Gastroesophageal sphincter (tissue), 4 donors: ENCODE results near the gene TYRO3. TPM values are rescaled to one million over a fixed set of nuclear protein-coding genes. Genes with fewer than 3 reads are reported as not detected.
A peak's percentile ranks its signal among the peaks of the same experiment; 100 is the strongest.

ENCODE experiments used
- ATAC-seq: fragments of 150-250 bp; one replicate; pipeline ENCODE4 v1.9.1; 2016; ENCODE audit warnings: mild to moderate bottlenecking, moderate library complexity
- H3K27ac ChIP-seq, 4 donors: fragments of 200-600 bp; sonication (generic) in 3 of 4; 1 replicate in 3 of 4; 2 replicates in 1 of 4; pipeline ENCODE4 v1.5.1; 2016 to 2019
- H3K27me3 ChIP-seq: fragments of 200-600 bp; sonication (generic); one replicate; pipeline ENCODE4 v1.5.1; 2019
- H3K36me3 ChIP-seq, 2 donors: fragments of 200-600 bp; sonication (generic); one replicate each; pipeline ENCODE4 v1.5.1; 2019; ENCODE audit warnings: control low read depth in 1 of 2
- H3K4me1 ChIP-seq, 3 donors: fragments of 200-600 bp; sonication (generic); 1 replicate in 2 of 3; 2 replicates in 1 of 3; pipeline ENCODE4 v1.5.1; 2016 to 2019; ENCODE audit warnings: control low read depth in 2 of 3
- H3K4me3 ChIP-seq, 2 donors: fragments of 200-600 bp; sonication (generic); one replicate each; pipeline ENCODE4 v1.5.1; 2019; ENCODE audit warnings: mild to moderate bottlenecking in 1 of 2, moderate library complexity in 1 of 2
- H3K9me3 ChIP-seq, 3 donors: fragments of 200-600 bp; sonication (generic); one replicate each; pipeline ENCODE4 v1.5.1; 2017 to 2019; ENCODE audit warnings: control low read depth in 2 of 3
- CTCF ChIP-seq, 4 experiments: fragments of 200-600 bp in 2 of 4; fragments of 450-650 bp in 2 of 4; sonication (generic) in 1 of 4; IDR thresholded peaks; one replicate each; pipeline ENCODE4 v1.5.1; 2017 to 2019; ENCODE audit warnings: antibody characterized with exemption in 4 of 4, mild to moderate bottlenecking in 2 of 4, moderate library complexity in 2 of 4
- EP300 ChIP-seq: sonication (generic); formaldehyde crosslinking; IDR thresholded peaks from one replicate; pipeline ENCODE4 v1.6.1; 2017; ENCODE audit warnings: antibody characterized with exemption, mild to moderate bottlenecking
- POLR2A ChIP-seq, 2 donors: fragments of 450-650 bp; IDR thresholded peaks; one replicate each; pipeline ENCODE4 v1.6.1; 2017; ENCODE audit warnings: antibody characterized with exemption in 2 of 2, mild to moderate bottlenecking in 2 of 2, moderate library complexity in 1 of 2
- POLR2AphosphoS5 ChIP-seq: sonication (generic); formaldehyde crosslinking; IDR thresholded peaks from one replicate; pipeline ENCODE4 v1.6.1; 2017; ENCODE audit warnings: antibody characterized with exemption
- WGBS, 2 donors: methylation state at CpG; one replicate each; pipeline ENCODE4 v1.1.5; 2018; ENCODE audit warnings: low coverage in 1 of 2; 5-methylcytosine and 5-hydroxymethylcytosine counted together
- total RNA-seq, 4 donors: library from RNA; depleted of rRNA; stranded (reverse); fragments of >200 nt; gene quantifications; one replicate each; pipeline ENCODE4 v1.1.0, GENCODE V29; 2016

Gene TYRO3
- total RNA-seq, 4 donors from 2014 or later: 3.1 to 9.5 (median 8.4) TPM

GRCh38 chr15:41512512-41512939 lies 46.5 kb upstream of the TYRO3 start:
- H3K4me1 ChIP-seq: peaks cover 0 to 31% (median 26%) of the 10 kb centered on the region in 3 donors
- peak overlapping the region in 1 of 2 donors; percentile 45 for H3K4me3 ChIP-seq
- no peaks in the 10 kb centered on the region for H3K9me3 ChIP-seq
- no peak for TF ChIP-seq CTCF (IDR thresholded peaks at IDR 0.05)
- TF ChIP-seq POLR2AphosphoS5: no peak
- no peak for TF ChIP-seq POLR2A (IDR thresholded peaks at IDR 0.05)
- TF ChIP-seq EP300: no peak
- H3K36me3 ChIP-seq: peaks cover 0 to 7% of the 10 kb centered on the region in 2 donors
- no peak for ATAC-seq
- H3K27me3 ChIP-seq: peaks cover 47% of the 10 kb centered on the region
- 12% methylated on average over 3 of the region's 33 CpGs; no CpG with 5 or more reads in 1 of the 2 donors for WGBS, 2 donors
- no peak overlapping the region for H3K27ac ChIP-seq

DNA sequence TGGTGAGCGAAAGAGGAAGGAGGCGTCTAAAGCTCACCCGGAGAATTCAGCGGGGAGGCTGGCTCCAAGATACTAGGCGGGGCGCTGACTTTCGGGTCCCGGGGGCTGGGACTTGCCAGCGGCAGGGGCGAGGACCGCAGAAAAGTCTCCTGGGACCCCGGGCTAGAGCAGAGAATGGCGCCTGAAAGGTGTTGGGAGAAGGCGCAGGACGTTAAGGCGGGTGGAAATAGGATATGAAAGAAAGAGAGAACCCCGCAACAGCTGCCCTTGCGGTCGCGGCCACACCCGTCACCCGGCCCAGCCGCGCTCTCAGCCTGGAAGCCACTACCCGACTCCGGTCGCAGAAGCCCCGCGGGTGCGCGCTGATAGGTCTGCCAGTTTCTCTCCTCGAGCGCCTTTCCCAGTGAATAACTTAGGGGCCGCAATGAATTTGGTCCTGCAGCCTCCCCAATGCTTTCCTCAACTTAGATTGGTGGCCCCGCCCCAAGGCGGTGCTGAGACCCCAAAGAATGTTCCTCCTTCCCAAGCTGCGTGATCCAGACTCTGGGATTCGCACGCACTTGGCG lies 46.0 kb upstream of the TYRO3 start:
- H3K4me3 ChIP-seq: peak overlapping the region in 1 of 2 donors; percentile 45
- no peak for TF ChIP-seq POLR2A (IDR thresholded peaks at IDR 0.05)
- no peak for TF ChIP-seq POLR2AphosphoS5
- no peak for TF ChIP-seq EP300
- no peak for TF ChIP-seq CTCF (IDR thresholded peaks at IDR 0.05)
- H3K36me3 ChIP-seq: peaks cover 0 to 12% of the 10 kb centered on the region in 2 donors
- peaks cover 0 to 31% (median 26%) of the 10 kb centered on the region in 3 donors for H3K4me1 ChIP-seq
- peak; percentile 20 for ATAC-seq
- H3K9me3 ChIP-seq: no peaks in the 10 kb centered on the region
- no peak overlapping the region for H3K27ac ChIP-seq
- H3K27me3 ChIP-seq: peaks cover 47% of the 10 kb centered on the region
- WGBS, 2 donors: 1% methylated on average over 21 to 26 of the region's 40 CpGs

DNA sequence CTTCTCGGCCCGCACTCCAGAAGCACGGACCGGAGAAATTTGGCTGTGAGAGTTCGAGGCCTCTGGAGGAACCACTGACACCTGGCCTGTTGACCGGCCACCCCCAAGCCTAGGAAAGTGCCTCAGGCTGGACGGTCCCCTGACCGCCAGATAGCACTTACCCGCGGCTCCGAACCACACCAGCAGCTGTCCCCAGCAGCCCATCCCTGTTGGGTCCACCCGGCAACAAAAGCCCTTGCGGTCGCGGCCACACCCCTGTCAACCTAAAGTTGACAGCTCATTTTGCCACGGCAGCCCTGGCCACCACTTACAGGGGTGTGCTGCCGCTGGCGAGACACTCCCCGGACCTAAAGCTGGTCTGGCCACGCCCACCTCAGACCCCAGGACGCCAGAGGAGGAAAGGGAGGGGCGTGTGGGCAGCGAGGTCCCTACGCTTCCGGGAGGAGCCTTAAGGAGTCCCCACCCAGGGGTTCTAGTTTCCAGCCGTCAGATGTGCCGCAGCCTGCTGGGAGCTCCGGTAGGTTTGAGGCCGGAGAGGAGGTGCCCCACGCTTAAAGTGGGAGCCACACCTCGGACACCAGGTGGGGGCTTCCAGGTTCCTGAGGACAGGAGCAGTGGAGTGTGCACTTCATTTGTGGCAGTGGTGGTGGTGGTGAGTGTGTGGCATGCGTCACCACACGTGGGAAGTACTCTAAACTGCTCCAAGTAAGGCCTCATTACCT lies 45.3 kb upstream of the TYRO3 start, which contains the start of gene LTK:
Gene LTK, minus strand, starts transcription at position 322 of the 722 bp plus-strand sequence. Its CDS starts 118 bp downstream, at position 204.
- 56% methylated on average over 2 of the region's 33 CpGs; no CpG with 5 or more reads in 1 of the 2 donors for WGBS, 2 donors

DNA sequence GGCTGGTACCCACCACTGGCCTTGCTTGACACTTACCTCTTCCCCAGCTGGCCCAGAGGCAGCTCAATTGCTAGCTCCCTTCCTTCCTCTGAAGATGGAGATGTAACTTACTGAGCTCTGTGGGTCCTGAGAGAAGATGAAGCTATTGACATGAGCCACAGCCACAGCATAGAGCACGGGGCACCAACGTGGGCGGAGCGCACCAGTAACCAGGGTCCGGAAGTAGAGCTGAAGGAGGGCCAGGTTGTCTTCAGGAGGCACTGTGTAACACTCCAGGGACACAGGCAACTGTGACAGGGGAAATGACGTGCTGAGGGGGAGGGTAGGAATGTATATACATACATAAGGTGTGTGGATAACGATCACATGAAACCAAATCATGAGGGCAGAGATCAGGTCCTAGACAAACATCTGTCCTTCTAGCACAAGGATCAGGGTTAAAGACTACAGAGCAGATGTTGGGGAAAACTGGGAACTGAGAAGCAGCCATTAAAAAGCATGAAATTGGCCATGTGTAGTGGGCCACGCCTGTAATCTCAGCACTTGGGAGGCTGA lies 41.0 kb upstream of the TYRO3 start:
- Histone ChIP-seq H3K4me3 (no peak overlapping the region), H3K27ac (no peak overlapping the region), H3K36me3 (peaks cover 0 to 48% of the 10 kb centered on the region in 2 donors), H3K4me1 (peaks cover 0 to 11% (median 8%) of the 10 kb centered on the region in 3 donors), H3K9me3 (no peaks in the 10 kb centered on the region), H3K27me3 (peaks cover 16% of the 10 kb centered on the region)
- 90 to 94% methylated on average over 5 to 6 of the region's 8 CpGs for WGBS, 2 donors
- TF ChIP-seq POLR2A (IDR thresholded peaks at IDR 0.05): no peak
- no peak for TF ChIP-seq CTCF (IDR thresholded peaks at IDR 0.05)
- TF ChIP-seq POLR2AphosphoS5: no peak
- no peak for TF ChIP-seq EP300
- ATAC-seq: no peak

More for the DNA sequence above, 45.3 kb upstream of the TYRO3 start, which contains the start of gene LTK:
- H3K9me3 ChIP-seq: no peaks in the 10 kb centered on the region
- peak within 1 kb of the TSS in 1 of 2 donors; percentile 45 for H3K4me3 ChIP-seq
- no peak for TF ChIP-seq POLR2AphosphoS5
- no peak for TF ChIP-seq EP300
- no peak for TF ChIP-seq POLR2A (IDR thresholded peaks at IDR 0.05)
- TF ChIP-seq CTCF (IDR thresholded peaks at IDR 0.05): no peak
- peaks cover 47% of the 10 kb centered on the region for H3K27me3 ChIP-seq
- ATAC-seq: peak; percentile 42
- no peak within 1 kb of the TSS for H3K27ac ChIP-seq
- H3K4me1 ChIP-seq: peaks cover 0 to 31% (median 26%) of the 10 kb centered on the region in 3 donors
- H3K36me3 ChIP-seq: peaks cover 0 to 15% of the 10 kb centered on the region in 2 donors
